HepG2 (cell line): ENCODE measurements around the gene TRIM31.

Experiments used
- CTCF ChIP-seq: sonication (generic); formaldehyde crosslinking; IDR thresholded peaks from 2 replicates; pipeline ENCODE4 v1.5.0; 2020; ENCODE audit warnings: mild to moderate bottlenecking, missing genetic modification reagents, moderate library complexity
- FOXA1 ChIP-seq, 2 experiments: fragments of 450-650 bp in 1 of 2; sonication (generic) in 1 of 2; formaldehyde crosslinking in 1 of 2; IDR thresholded peaks; 2 replicates each; pipeline versions ENCODE4 v1.4.0 to v1.6.1; 2016 to 2020; ENCODE audit warnings: missing genetic modification reagents in 1 of 2
- IKZF4 ChIP-seq: sonication (generic); formaldehyde crosslinking; IDR thresholded peaks from 2 replicates; pipeline ENCODE4 v1.5.1; 2020; ENCODE audit warnings: borderline replicate concordance, mild to moderate bottlenecking, low read depth, missing genetic modification reagents; ENCODE audit errors: not compliant biosample characterization
- POLR2A ChIP-seq, 2 experiments: IDR thresholded peaks; 2 replicates each; pipeline ENCODE4 v1.6.1; 2011; ENCODE audit warnings: low read depth in 2 of 2, low read length in 2 of 2, mild to moderate bottlenecking in 1 of 2, moderate library complexity in 1 of 2; ENCODE audit not compliant: insufficient read depth in 1 of 2
- POLR2AphosphoS2 ChIP-seq: IDR thresholded peaks from 2 replicates; pipeline ENCODE4 v1.6.1; 2011; ENCODE audit warnings: low read depth, low read length, improper control_type of control experiment
- ZNF451 ChIP-seq: sonication (generic); formaldehyde crosslinking; IDR thresholded peaks from 2 replicates; pipeline ENCODE4 v1.5.0; 2020; ENCODE audit warnings: mild to moderate bottlenecking, missing genetic modification reagents
- ZNF607 ChIP-seq: sonication (generic); formaldehyde crosslinking; IDR thresholded peaks from 2 replicates; pipeline ENCODE4 v1.5.1; 2020; ENCODE audit warnings: missing genetic modification reagents, mild to moderate bottlenecking, borderline replicate concordance

GRCh38 chr6:30154061-30154460 lies 41.2 kb upstream of the TRIM31 start:
- no peak for TF ChIP-seq CTCF (CRISPR knock-in tag)
- TF ChIP-seq IKZF4 (CRISPR knock-in tag): no peak
- TF ChIP-seq ZNF451: no peak
- no peak for TF ChIP-seq POLR2AphosphoS2
- TF ChIP-seq FOXA1 (IDR thresholded peaks at IDR 0.05): no peak
- TF ChIP-seq FOXA1 (CRISPR knock-in tag; IDR thresholded peaks at IDR 0.05): no peak
- TF ChIP-seq POLR2A (IDR thresholded peaks at IDR 0.05; ENCODE audit: insufficient read depth in 1 of 2, low read depth in 2 of 2, low read length in 2 of 2): no peak
- no peak for TF ChIP-seq ZNF607 (CRISPR knock-in tag)
